Left ventricle myocardium inferior (tissue), 1 donor: Measurements from ENCODE around the gene MICAL2. TPM values are rescaled to one million over a fixed set of nuclear protein-coding genes. Genes with fewer than 3 reads are reported as not detected.

Source experiments
- DNase-seq: peaks from one replicate; pipeline ENCODE4 v3.0.0-alpha.2; 2020
- H3K27ac ChIP-seq: fragments of 200-600 bp; replicated peaks from 2 replicates; pipeline ENCODE4 v1.8.0; 2021
- H3K27me3 ChIP-seq: fragments of 200-600 bp; 2 replicates; pipeline ENCODE4 v1.8.0; 2021; ENCODE audit warnings: low read depth
- H3K36me3 ChIP-seq: fragments of 200-600 bp; 2 replicates; pipeline ENCODE4 v1.8.0; 2021
- H3K4me1 ChIP-seq: fragments of 200-600 bp; 2 replicates; pipeline ENCODE4 v1.8.0; 2021
- H3K4me3 ChIP-seq: fragments of 200-600 bp; 2 replicates; pipeline ENCODE4 v1.8.0; 2021; ENCODE audit warnings: mild to moderate bottlenecking, moderate library complexity
- H3K9me3 ChIP-seq: fragments of 200-600 bp; replicated peaks from 2 replicates; pipeline ENCODE4 v1.8.0; 2021
- intact Hi-C: fragments of 100-400 bp; cut with micrococcal nuclease; formaldehyde crosslinking; loops from one replicate; pipeline ENCODE4 v1.11.0; 2022
- total RNA-seq: library from RNA; stranded (reverse); fragmentation: NEBNext Ultra II Directional; extraction: Animal tissue kit (Norgen Biotek cat#: 25700); gene quantifications from one replicate; pipeline ENCODE4 v1.2.1, GENCODE V29; 2021
- TF ChIP-seq, protein P1 (sequence below): fragments of 200-600 bp; IDR thresholded peaks from 2 replicates; pipeline ENCODE4 v1.8.0; 2021; ENCODE audit warnings: antibody characterized with exemption, mild to moderate bottlenecking, borderline replicate concordance
- donor health status: DM: no; HTN: yes; CAD: no; lungs with severe emphysema.

The MICAL2 gene
- total RNA-seq, 1 donor from 2014 or later = 85.0 TPM

- no peak for DNase-seq
- Histone ChIP-seq H3K36me3 (peaks cover 13% of the 10 kb centered on the region), H3K4me3 (peak overlapping the region; percentile 4), H3K27ac (peak overlapping the region; percentile 93), H3K27me3 (no peaks in the 10 kb centered on the region), H3K4me1 (peaks cover 91% of the 10 kb centered on the region), H3K9me3 (no peaks in the 10 kb centered on the region)
- TF ChIP-seq, protein P1, sequence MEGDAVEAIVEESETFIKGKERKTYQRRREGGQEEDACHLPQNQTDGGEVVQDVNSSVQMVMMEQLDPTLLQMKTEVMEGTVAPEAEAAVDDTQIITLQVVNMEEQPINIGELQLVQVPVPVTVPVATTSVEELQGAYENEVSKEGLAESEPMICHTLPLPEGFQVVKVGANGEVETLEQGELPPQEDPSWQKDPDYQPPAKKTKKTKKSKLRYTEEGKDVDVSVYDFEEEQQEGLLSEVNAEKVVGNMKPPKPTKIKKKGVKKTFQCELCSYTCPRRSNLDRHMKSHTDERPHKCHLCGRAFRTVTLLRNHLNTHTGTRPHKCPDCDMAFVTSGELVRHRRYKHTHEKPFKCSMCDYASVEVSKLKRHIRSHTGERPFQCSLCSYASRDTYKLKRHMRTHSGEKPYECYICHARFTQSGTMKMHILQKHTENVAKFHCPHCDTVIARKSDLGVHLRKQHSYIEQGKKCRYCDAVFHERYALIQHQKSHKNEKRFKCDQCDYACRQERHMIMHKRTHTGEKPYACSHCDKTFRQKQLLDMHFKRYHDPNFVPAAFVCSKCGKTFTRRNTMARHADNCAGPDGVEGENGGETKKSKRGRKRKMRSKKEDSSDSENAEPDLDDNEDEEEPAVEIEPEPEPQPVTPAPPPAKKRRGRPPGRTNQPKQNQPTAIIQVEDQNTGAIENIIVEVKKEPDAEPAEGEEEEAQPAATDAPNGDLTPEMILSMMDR = no peak
- intact Hi-C loops = no loop called here
Measured at GRCh38 chr11:12158909-12159308, 48.5 kb downstream of the MICAL2 start.

- Histone ChIP-seq H3K4me1 (peaks cover 91% of the 10 kb centered on the region), H3K9me3 (no peaks in the 10 kb centered on the region), H3K36me3 (peaks cover 12% of the 10 kb centered on the region), H3K4me3 (peak overlapping the region; percentile 4), H3K27me3 (no peaks in the 10 kb centered on the region), H3K27ac (peak overlapping the region; percentile 93)
- TF ChIP-seq, protein P1 = no peak
- no peak for DNase-seq
- intact Hi-C loops = no loop called here
Measured at GRCh38 chr11:12159351-12160099, 49.1 kb downstream of the MICAL2 start.

- Histone ChIP-seq H3K27me3 (no peaks in the 10 kb centered on the region), H3K4me3 (no peak overlapping the region), H3K4me1 (peaks cover 92% of the 10 kb centered on the region), H3K36me3 (peaks cover 12% of the 10 kb centered on the region), H3K9me3 (no peaks in the 10 kb centered on the region), H3K27ac (peak overlapping the region; percentile 93)
- DNase-seq = no peak
- intact Hi-C loops = no loop called here
- TF ChIP-seq, protein P1 = no peak
Measured at GRCh38 chr11:12160231-12160630, 49.8 kb downstream of the MICAL2 start.

DNA sequence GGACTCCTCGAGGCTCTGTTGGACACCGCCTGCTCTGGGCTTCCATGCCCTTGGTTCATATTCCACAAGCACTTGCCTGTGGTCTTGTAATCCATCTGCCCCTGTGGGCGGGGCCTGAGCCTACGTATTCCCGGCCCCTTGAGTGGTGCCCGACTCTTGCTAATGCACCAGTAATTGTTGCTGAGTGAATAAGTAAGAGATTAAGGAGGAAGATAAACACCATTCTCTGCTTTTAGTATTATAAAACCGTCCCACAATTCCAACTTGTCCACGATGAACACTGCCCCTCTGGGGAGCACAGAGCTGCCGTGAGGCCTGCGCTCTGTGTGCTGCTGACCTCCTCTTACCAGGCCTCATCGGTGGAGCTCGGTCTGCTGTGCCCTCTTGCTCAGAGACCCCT, 50.3 kb downstream of the MICAL2 start:
- Histone ChIP-seq H3K4me3 (no peak overlapping the region), H3K4me1 (peaks cover 97% of the 10 kb centered on the region), H3K36me3 (peaks cover 12% of the 10 kb centered on the region), H3K27ac (peak overlapping the region; percentile 93), H3K9me3 (no peaks in the 10 kb centered on the region), H3K27me3 (no peaks in the 10 kb centered on the region)
- TF ChIP-seq, protein P1 = no peak
- no peak for DNase-seq
- intact Hi-C loops = no loop called here

DNA sequence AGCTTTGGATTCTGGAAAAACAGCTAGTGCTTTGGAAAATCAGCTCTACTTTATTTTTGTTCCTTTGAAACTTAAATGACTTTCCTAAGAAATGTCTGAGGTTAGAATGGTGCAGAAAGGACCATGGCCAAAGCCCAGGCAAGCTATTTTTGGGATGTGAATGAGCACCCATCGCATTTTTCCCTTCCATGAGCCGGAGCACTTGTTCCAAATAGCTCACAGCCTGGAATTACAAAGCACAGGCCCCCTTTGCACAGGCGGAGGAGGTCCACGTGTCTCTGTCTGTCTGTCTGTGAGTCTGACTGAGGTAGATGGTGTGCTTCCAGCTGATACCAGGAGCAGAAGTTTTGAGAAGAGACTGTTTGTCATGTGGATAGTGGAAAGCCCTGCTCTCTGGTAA, 50.7 kb downstream of the MICAL2 start:
- Histone ChIP-seq H3K27me3 (no peaks in the 10 kb centered on the region), H3K36me3 (peaks cover 12% of the 10 kb centered on the region), H3K4me3 (peak overlapping the region; percentile 8), H3K9me3 (no peaks in the 10 kb centered on the region), H3K27ac (peak overlapping the region; percentile 93), H3K4me1 (peaks cover 97% of the 10 kb centered on the region)
- DNase-seq = no peak
- intact Hi-C loops = no loop called here
- TF ChIP-seq, protein P1 = no peak
